Measurements from ENCODE around the gene DCAF15. TPM values are rescaled to one million over a fixed set of nuclear protein-coding genes. Genes with fewer than 3 reads are reported as not detected.

The DCAF15 gene
- total RNA-seq: 29.4 and 34.6 TPM in 2 replicates

GRCh38 chr19:13952154-13952930, at the start of gene DCAF15:
Gene DCAF15 (plus strand): TSS chr19:13952509. CDS start chr19:13952513, 4 bp downstream.

GRCh38 chr19:13905634-13906520, 46.4 kb upstream of the DCAF15 start, which contains the start of the genes BRME1 and CC2D1A:
Gene BRME1 (minus strand): TSS chr19:13906117. CDS start chr19:13904892, 1,225 bp downstream.
Gene CC2D1A (plus strand): TSS chr19:13906201. CDS start chr19:13906442, 241 bp downstream.

GRCh38 chr19:13938301-13939064, 13.8 kb upstream of the DCAF15 start, which contains the start of gene PODNL1:
Gene PODNL1 (minus strand): TSS chr19:13938417. CDS start chr19:13938181, 236 bp downstream.

GRCh38 chr19:14006085-14006765, 53.9 kb downstream of the DCAF15 start, which contains the start of gene RFX1:
Gene RFX1 (minus strand): TSS chr19:14006320. CDS start chr19:13993843, 12,477 bp downstream.

Other genes starting within 250 kb of the DCAF15 start
- 35.5 and 38.2 TPM in 2 replicates for gene MRI1, start 188.0 kb upstream of the DCAF15 start, total RNA-seq
- gene C19orf53, start 178.1 kb upstream of the DCAF15 start, total RNA-seq: 187 and 305 TPM in 2 replicates
- 3.8 and 6.7 TPM in 2 replicates for gene ZSWIM4, start 157.1 kb upstream of the DCAF15 start, total RNA-seq
- 0.39 TPM in 1 of 2 replicates, not detected in the other for gene NANOS3, start 75.4 kb upstream of the DCAF15 start, total RNA-seq
- gene BRME1, start 46.4 kb upstream of the DCAF15 start, total RNA-seq: 0.04 TPM in 1 of 2 replicates, not detected in the other
- gene CC2D1A, start 46.3 kb upstream of the DCAF15 start, total RNA-seq: 19.5 and 24.7 TPM in 2 replicates
- 0.16 and 0.23 TPM in 2 replicates for gene PODNL1, start 14.1 kb upstream of the DCAF15 start, total RNA-seq
- 2.6 and 2.8 TPM in 2 replicates for gene RFX1, start 53.8 kb downstream of the DCAF15 start, total RNA-seq
- gene RLN3, start 75.6 kb downstream of the DCAF15 start, total RNA-seq: not detected in 2 replicates
- gene IL27RA, start 79.3 kb downstream of the DCAF15 start, total RNA-seq: 7.1 and 9.0 TPM in 2 replicates
- not detected in 2 replicates for gene PALM3, start 109.6 kb downstream of the DCAF15 start, total RNA-seq
- gene MISP3, start 120.3 kb downstream of the DCAF15 start, total RNA-seq: 0.08 and 1.5 TPM in 2 replicates
- not detected in 2 replicates for gene C19orf67, start 133.3 kb downstream of the DCAF15 start, total RNA-seq
- 24.2 and 25.8 TPM in 2 replicates for gene SAMD1, start 138.2 kb downstream of the DCAF15 start, total RNA-seq
- 32.6 and 36.2 TPM in 2 replicates for gene PRKACA, start 165.3 kb downstream of the DCAF15 start, total RNA-seq
- 9.4 and 43.2 TPM in 2 replicates for gene ASF1B, start 184.1 kb downstream of the DCAF15 start, total RNA-seq

Measured in hair follicular keratinocyte (primary cell).